Endodermal cell (in vitro differentiated cells): ENCODE measurements around the gene RPTOR. TPM values are rescaled to one million over a fixed set of nuclear protein-coding genes. Genes with fewer than 3 reads are reported as not detected.

ENCODE experiments used
- DNase-seq: peaks from one replicate; pipeline ENCODE4 v3.0.0-alpha.2; 2017
- H3K27ac ChIP-seq: 2 replicates; pipeline ENCODE4 v1.5.1; 2013; ENCODE audit warnings: mild to moderate bottlenecking, low read depth, low read length, moderate library complexity
- H3K27me3 ChIP-seq: 2 replicates; pipeline ENCODE4 v1.6.1; 2013; ENCODE audit warnings: mild to moderate bottlenecking, low read length, moderate library complexity; ENCODE audit not compliant: insufficient read depth, control insufficient read depth, poor library complexity, severe bottlenecking
- H3K36me3 ChIP-seq: 2 replicates; pipeline ENCODE4 v1.7.0; 2013; ENCODE audit warnings: mild to moderate bottlenecking, low read length, moderate library complexity; ENCODE audit not compliant: control insufficient read depth, insufficient read depth
- H3K4me1 ChIP-seq: one replicate; pipeline ENCODE4 v1.7.0; 2013; ENCODE audit warnings: low read length; ENCODE audit not compliant: control insufficient read depth, insufficient read depth
- H3K4me3 ChIP-seq: 2 replicates; pipeline ENCODE4 v1.5.1; 2013; ENCODE audit warnings: mild to moderate bottlenecking, low read length, moderate library complexity
- H3K9ac ChIP-seq: 2 replicates; pipeline ENCODE4 v1.6.1; 2013; ENCODE audit warnings: mild to moderate bottlenecking, low read length, moderate library complexity; ENCODE audit not compliant: poor library complexity, severe bottlenecking; ENCODE audit errors: extremely low read depth
- H3K9me3 ChIP-seq: 2 replicates; pipeline ENCODE4 v1.6.1; 2013; ENCODE audit warnings: mild to moderate bottlenecking, low read length, moderate library complexity; ENCODE audit not compliant: control insufficient read depth
- H3K27ac Mint-ChIP-seq: 2 replicates; pipeline ENCODE4 v1.8.0; 2020; ENCODE audit warnings: mixed read lengths
- H3K27me3 Mint-ChIP-seq: 2 replicates; pipeline ENCODE4 v1.8.0; 2021; ENCODE audit warnings: mild to moderate bottlenecking, mixed read lengths; ENCODE audit not compliant: insufficient read depth
- H3K36me3 Mint-ChIP-seq: 2 replicates; pipeline ENCODE4 v1.8.0; 2020; ENCODE audit warnings: low read depth, mixed read lengths
- H3K4me1 Mint-ChIP-seq: 2 replicates; pipeline ENCODE4 v1.8.0; 2020; ENCODE audit warnings: mixed read lengths
- H3K4me3 Mint-ChIP-seq: 2 replicates; pipeline ENCODE4 v1.8.0; 2020; ENCODE audit warnings: mild to moderate bottlenecking, moderate library complexity, mixed read lengths
- H3K9me3 Mint-ChIP-seq: 2 replicates; pipeline ENCODE4 v1.8.0; 2020; ENCODE audit warnings: mild to moderate bottlenecking, mixed read lengths
- CTCF ChIP-seq: fragments of 200-600 bp; sonication (generic); conservative IDR thresholded peaks from 2 replicates; pipeline ENCODE4 v1.5.0; 2021; ENCODE audit warnings: antibody characterized with exemption, mild to moderate bottlenecking
- WGBS, 2 experiments: methylation state at CpG; one replicate each; pipeline versions ENCODE4 v1.1.5 to v1.1.7; 2013; ENCODE audit warnings: missing lambda C conversion rate in 2 of 2, mixed read lengths in 1 of 2; ENCODE audit not compliant: insufficient coverage in 1 of 2, insufficient read length in 1 of 2; 5-methylcytosine and 5-hydroxymethylcytosine counted together
- total RNA-seq, 2 donors: library from RNA; stranded (reverse); fragmentation: NEBNext Ultra II Directional in 1 of 2; extraction: Animal tissue kit (Norgen Biotek cat#: 25700) in 1 of 2; gene quantifications; 2 replicates in 1 of 2; 3 replicates in 1 of 2; pipeline ENCODE4 v1.2.1, GENCODE V29; 2021

Gene RPTOR
- total RNA-seq, 2 donors from 2014 or later = 45.1 to 53.4 TPM

GRCh38 chr17:80659651-80660050, 115.0 kb downstream of the RPTOR start:
- Mint-ChIP-seq H3K4me3 (no peak overlapping the region), H3K27me3 (no peaks in the 10 kb centered on the region), H3K27ac (no peak overlapping the region), H3K9me3 (peaks cover 5% of the 10 kb centered on the region), H3K36me3 (peaks cover 3% of the 10 kb centered on the region), H3K4me1 (peaks cover 15% of the 10 kb centered on the region)
- Histone ChIP-seq H3K9ac (no peak overlapping the region), H3K27ac (no peak overlapping the region), H3K36me3 (no peaks in the 10 kb centered on the region), H3K4me1 (no peaks in the 10 kb centered on the region), H3K9me3 (peaks cover 6% of the 10 kb centered on the region), H3K4me3 (no peak overlapping the region), H3K27me3 (no peaks in the 10 kb centered on the region)
- WGBS, 2 experiments = 95% methylated on average over 6 to 12 of the region's 12 CpGs
- TF ChIP-seq CTCF = no peak
- no peak for DNase-seq

DNA sequence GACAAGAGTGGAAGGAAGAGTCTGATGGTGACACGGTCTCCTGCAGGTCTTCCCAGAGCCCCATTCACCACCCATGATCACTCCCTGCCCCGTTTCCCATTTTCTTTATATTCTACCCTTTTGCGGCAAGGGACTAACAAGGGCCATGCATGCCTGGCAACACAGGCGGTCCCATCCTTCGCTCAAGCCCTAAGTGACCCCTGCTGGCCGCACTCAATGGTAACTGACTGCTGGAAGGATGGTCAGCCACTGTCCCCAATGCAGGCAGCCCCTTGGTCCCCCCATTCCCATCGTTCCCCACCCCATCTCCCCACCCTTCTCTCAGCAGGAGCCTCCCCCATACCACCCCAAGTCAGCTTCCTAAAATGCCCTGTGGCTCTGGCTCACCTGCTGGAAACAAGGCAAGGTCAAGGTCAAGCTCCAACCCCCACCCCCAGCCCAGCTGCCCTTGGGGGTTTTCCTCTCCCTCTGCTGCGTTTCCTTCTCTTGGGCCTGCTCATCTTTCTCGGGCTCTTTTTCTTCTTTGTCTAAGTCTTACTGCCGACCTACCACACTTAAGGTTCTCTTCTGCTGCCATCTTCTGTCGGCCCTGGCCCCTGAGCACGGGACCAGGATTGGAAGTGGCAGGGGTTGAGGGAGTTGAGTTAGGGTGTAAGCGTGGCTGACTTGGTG, 116.0 kb downstream of the RPTOR start:
- WGBS, 2 experiments = 90 to 94% methylated on average over 7 to 13 of the region's 13 CpGs
- Histone ChIP-seq H3K4me1 (no peaks in the 10 kb centered on the region), H3K27me3 (no peaks in the 10 kb centered on the region), H3K9me3 (peaks cover 6% of the 10 kb centered on the region), H3K9ac (no peak overlapping the region), H3K27ac (no peak overlapping the region), H3K4me3 (no peak overlapping the region), H3K36me3 (no peaks in the 10 kb centered on the region)
- peak; percentile 61 for TF ChIP-seq CTCF
- DNase-seq = peak; percentile 66
- H3K9me3 Mint-ChIP-seq = peaks cover 5% of the 10 kb centered on the region
- peaks cover 3% of the 10 kb centered on the region for H3K36me3 Mint-ChIP-seq
- H3K27me3 Mint-ChIP-seq = no peaks in the 10 kb centered on the region
- no peak overlapping the region for H3K4me3 Mint-ChIP-seq
- peaks cover 19% of the 10 kb centered on the region for H3K4me1 Mint-ChIP-seq
- H3K27ac Mint-ChIP-seq = no peak overlapping the region

DNA sequence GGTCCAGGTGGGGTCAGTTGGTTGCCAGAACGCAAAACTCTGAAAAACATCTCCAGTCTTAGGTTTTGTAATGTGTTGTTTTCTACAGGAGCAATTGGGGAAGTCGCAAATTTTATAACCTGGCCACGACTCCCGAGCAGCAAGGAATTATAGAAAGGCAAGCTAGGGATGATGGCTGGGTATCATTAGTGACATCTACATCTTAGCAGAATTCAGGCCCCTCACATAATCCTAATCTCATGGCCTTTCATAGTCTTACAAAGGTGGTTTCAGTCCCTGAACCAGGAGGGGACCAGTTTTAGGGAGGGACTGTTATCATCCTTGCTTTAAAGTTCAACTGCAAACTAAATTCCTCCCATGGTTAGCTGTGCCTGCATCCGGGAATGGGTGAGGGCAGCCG, 117.9 kb downstream of the RPTOR start:
- H3K9me3 Mint-ChIP-seq = peaks cover under 1% of the 10 kb centered on the region

More for the DNA sequence above, 117.9 kb downstream of the RPTOR start:
- H3K9ac ChIP-seq = no peak overlapping the region
- H3K4me1 ChIP-seq = peaks cover 2% of the 10 kb centered on the region
- no peak for DNase-seq
- WGBS, 2 experiments = 91 to 100% methylated on average over 1 to 6 of the region's 6 CpGs
- H3K27me3 Mint-ChIP-seq = no peaks in the 10 kb centered on the region
- peaks cover 6% of the 10 kb centered on the region for H3K9me3 ChIP-seq
- no peaks in the 10 kb centered on the region for H3K27me3 ChIP-seq
- no peak for TF ChIP-seq CTCF
- H3K27ac Mint-ChIP-seq = no peak overlapping the region
- H3K36me3 ChIP-seq = peaks cover 7% of the 10 kb centered on the region
- H3K4me1 Mint-ChIP-seq = peaks cover 19% of the 10 kb centered on the region
- H3K27ac ChIP-seq = no peak overlapping the region
- H3K36me3 Mint-ChIP-seq = no peaks in the 10 kb centered on the region
- no peak overlapping the region for H3K4me3 ChIP-seq
- no peak overlapping the region for H3K4me3 Mint-ChIP-seq
